Neural crest cell (in vitro differentiated cells): Measurements from ENCODE around the gene CDKAL1. TPM values are rescaled to one million over a fixed set of nuclear protein-coding genes. Genes with fewer than 3 reads are reported as not detected.

ENCODE experiments used
- DNase-seq: peaks from one replicate; pipeline ENCODE4 v3.0.0; 2021; ENCODE audit warnings: low read depth, mixed read lengths, low spot score
- H3K27ac Mint-ChIP-seq: one replicate; pipeline ENCODE4 v1.8.0; 2021; ENCODE audit warnings: mild to moderate bottlenecking, mixed read lengths; ENCODE audit not compliant: unreplicated experiment
- H3K27me3 Mint-ChIP-seq: 2 replicates; pipeline ENCODE4 v1.8.0; 2021; ENCODE audit warnings: low read depth, mild to moderate bottlenecking, mixed read lengths
- H3K36me3 Mint-ChIP-seq: 2 replicates; pipeline ENCODE4 v1.8.0; 2021; ENCODE audit warnings: low read depth, mild to moderate bottlenecking, mixed read lengths
- H3K4me1 Mint-ChIP-seq: 2 replicates; pipeline ENCODE4 v1.8.0; 2021; ENCODE audit warnings: mixed read lengths
- H3K4me3 Mint-ChIP-seq: one replicate; pipeline ENCODE4 v1.8.0; 2021; ENCODE audit warnings: mild to moderate bottlenecking, mixed read lengths
- H3K9me3 Mint-ChIP-seq: 2 replicates; pipeline ENCODE4 v1.8.0; 2021; ENCODE audit warnings: mixed read lengths
- total RNA-seq: library from RNA; stranded (reverse); gene quantifications from 2 replicates; pipeline ENCODE4 v1.2.1, GENCODE V29; 2021
- TF ChIP-seq, protein P1 (sequence below): fragments of 200-600 bp; sonication (generic); conservative IDR thresholded peaks from 2 replicates; pipeline ENCODE4 v1.5.0; 2021; ENCODE audit warnings: antibody characterized with exemption, mild to moderate bottlenecking

CDKAL1 gene
- total RNA-seq, 1 donor from 2014 or later = 25.4 TPM

GRCh38 chr6:21259660-21260059 lies 725.4 kb downstream of the CDKAL1 start:
- TF ChIP-seq, protein P1, sequence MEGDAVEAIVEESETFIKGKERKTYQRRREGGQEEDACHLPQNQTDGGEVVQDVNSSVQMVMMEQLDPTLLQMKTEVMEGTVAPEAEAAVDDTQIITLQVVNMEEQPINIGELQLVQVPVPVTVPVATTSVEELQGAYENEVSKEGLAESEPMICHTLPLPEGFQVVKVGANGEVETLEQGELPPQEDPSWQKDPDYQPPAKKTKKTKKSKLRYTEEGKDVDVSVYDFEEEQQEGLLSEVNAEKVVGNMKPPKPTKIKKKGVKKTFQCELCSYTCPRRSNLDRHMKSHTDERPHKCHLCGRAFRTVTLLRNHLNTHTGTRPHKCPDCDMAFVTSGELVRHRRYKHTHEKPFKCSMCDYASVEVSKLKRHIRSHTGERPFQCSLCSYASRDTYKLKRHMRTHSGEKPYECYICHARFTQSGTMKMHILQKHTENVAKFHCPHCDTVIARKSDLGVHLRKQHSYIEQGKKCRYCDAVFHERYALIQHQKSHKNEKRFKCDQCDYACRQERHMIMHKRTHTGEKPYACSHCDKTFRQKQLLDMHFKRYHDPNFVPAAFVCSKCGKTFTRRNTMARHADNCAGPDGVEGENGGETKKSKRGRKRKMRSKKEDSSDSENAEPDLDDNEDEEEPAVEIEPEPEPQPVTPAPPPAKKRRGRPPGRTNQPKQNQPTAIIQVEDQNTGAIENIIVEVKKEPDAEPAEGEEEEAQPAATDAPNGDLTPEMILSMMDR = no peak
- H3K9me3 Mint-ChIP-seq = peaks cover 3% of the 10 kb centered on the region
- H3K27me3 Mint-ChIP-seq = no peaks in the 10 kb centered on the region
- H3K36me3 Mint-ChIP-seq = no peaks in the 10 kb centered on the region
- H3K4me1 Mint-ChIP-seq = no peaks in the 10 kb centered on the region
- no peak overlapping the region for H3K4me3 Mint-ChIP-seq
- H3K27ac Mint-ChIP-seq = no peak overlapping the region
- no peak for DNase-seq

DNA sequence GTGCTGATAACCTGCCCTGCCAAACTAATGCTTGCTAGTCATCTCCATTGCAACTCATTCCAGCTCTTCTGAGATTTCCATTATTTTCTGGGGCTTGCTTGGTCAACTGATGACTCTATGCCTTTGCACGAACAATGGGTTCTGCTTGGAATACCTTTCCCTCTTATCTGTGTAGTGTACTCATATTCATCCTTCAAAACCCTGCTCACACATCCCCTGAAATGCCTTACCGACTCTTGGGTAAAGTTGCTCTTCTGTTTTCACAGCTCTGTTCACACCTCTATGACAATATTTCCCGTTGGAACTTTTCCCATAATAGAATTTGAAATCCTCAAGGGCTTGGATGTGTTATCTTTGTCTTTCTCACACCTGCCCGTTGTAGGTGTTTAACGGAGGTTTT lies 728.2 kb downstream of the CDKAL1 start:
- H3K9me3 Mint-ChIP-seq = no peaks in the 10 kb centered on the region
- H3K4me3 Mint-ChIP-seq = no peak overlapping the region
- no peaks in the 10 kb centered on the region for H3K4me1 Mint-ChIP-seq
- H3K27me3 Mint-ChIP-seq = no peaks in the 10 kb centered on the region
- peak overlapping the region; percentile 10 for H3K27ac Mint-ChIP-seq
- no peaks in the 10 kb centered on the region for H3K36me3 Mint-ChIP-seq
- TF ChIP-seq, protein P1 = no peak
- DNase-seq = no peak

DNA sequence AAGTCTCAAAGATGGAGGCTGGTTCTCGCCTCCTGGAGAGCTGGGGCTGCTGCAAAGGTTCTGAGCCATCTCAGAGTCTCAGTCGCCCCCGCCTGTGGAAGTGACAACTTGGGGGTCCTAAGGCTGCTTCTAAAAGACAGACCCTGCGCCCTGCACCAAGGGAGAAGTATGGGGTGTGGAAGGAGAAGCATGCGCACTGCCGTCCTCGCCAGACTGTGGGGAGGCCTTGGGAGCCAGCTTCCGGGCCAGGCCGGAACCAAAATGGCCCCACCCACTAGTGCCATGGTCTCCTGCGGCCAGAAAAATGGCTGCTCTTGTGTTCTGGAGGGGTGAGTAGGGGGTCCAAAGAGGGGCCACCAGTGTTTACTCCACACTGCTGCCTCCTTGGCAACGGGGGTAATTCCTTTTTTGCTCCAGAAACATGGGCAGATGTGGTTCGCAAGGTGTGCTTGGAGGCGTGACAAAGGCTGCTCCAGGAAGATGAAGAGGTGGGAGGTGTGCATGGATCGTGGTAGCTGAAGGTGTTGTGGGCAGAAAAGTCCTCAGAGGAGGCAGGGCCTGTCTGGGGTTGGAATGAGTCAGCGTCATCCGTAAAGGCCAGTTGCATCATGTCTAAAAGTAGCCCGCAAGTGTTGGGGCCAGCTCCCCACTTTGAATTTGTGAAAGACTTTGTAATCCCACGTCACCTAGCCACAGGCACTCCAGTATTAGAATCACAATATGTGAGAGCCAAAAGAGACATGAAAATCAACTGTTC lies 729.5 kb downstream of the CDKAL1 start:
- TF ChIP-seq, protein P1 = no peak
- no peaks in the 10 kb centered on the region for H3K27me3 Mint-ChIP-seq
- no peaks in the 10 kb centered on the region for H3K4me1 Mint-ChIP-seq
- H3K36me3 Mint-ChIP-seq = no peaks in the 10 kb centered on the region
- H3K4me3 Mint-ChIP-seq = no peak overlapping the region
- no peak for DNase-seq
- H3K27ac Mint-ChIP-seq = peak overlapping the region; percentile 31
- H3K9me3 Mint-ChIP-seq = no peaks in the 10 kb centered on the region

GRCh38 chr6:21264288-21265033 lies 730.2 kb downstream of the CDKAL1 start:
- no peak for DNase-seq
- peak overlapping the region; percentile 31 for H3K27ac Mint-ChIP-seq
- no peaks in the 10 kb centered on the region for H3K27me3 Mint-ChIP-seq
- H3K4me3 Mint-ChIP-seq = no peak overlapping the region
- no peaks in the 10 kb centered on the region for H3K36me3 Mint-ChIP-seq
- H3K9me3 Mint-ChIP-seq = no peaks in the 10 kb centered on the region
- H3K4me1 Mint-ChIP-seq = no peaks in the 10 kb centered on the region
- TF ChIP-seq, protein P1 = no peak

DNA sequence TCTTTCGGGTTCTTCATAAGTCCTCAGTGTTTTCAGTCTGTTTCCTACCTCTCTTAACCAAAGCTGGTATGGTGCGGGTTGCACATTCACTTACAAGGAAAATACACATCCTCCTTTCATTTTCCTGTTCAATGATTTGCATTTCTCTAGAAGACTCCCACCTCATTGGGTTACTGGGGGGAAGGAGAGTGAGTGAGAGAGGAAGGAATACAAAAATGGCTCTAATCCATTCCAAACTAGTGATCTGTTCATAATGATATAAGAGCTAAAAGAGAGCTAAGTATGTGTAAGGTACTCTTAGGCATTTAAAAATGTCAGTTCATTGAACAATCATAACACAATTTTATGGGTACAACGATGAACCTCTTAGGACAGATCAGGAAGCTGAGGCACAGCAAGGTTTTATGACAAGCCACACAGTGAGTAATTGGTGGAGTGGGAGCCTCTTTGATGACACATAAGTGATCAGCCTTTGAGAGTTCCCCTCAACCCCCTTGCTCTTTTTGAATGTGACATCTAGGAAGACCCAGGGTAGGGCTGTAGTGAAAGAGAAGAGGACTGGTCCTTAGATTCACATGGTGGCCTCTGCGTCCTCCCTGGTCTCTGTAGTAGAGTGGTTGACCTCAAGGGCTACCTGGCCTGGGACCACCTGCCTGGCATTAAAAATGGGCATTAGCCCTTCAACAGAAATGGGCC lies 730.9 kb downstream of the CDKAL1 start:
- Mint-ChIP-seq H3K9me3 (no peaks in the 10 kb centered on the region), H3K27me3 (no peaks in the 10 kb centered on the region), H3K4me1 (peaks cover 4% of the 10 kb centered on the region), H3K27ac (no peak overlapping the region), H3K36me3 (no peaks in the 10 kb centered on the region), H3K4me3 (no peak overlapping the region)
- TF ChIP-seq, protein P1 = no peak
- no peak for DNase-seq
